HG02973 (cell line): Measurements from ENCODE around the gene LAYN.
A peak's percentile ranks its signal among the peaks of the same experiment; 100 is the strongest.

Experiments
- ATAC-seq: cut with Tn5 transposase; IDR thresholded peaks from one replicate; pipeline ENCODE4 v1.9.1; 2021; ENCODE audit warnings: moderate library complexity; ENCODE audit not compliant: unreplicated experiment

The LAYN gene

DNA sequence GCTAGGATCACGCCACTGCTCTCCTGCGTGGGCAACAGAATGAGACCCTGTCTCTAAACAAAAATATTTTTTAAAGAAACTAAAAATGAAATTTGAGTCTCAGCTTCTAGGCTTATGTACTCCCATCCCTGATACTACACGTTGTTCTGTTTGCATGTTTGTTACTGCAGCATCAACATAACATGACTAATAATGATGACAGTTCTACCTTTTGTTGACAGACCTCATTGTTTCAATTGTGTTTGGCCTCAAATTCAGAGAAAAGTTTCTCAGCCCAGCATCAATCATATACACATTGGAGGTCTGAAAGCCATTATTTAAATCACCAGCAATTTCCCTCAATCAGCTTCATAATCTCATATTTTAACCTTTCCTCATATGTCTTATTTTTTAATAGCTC is 20.8 kb downstream of the LAYN start:
- ATAC-seq: no peak

DNA sequence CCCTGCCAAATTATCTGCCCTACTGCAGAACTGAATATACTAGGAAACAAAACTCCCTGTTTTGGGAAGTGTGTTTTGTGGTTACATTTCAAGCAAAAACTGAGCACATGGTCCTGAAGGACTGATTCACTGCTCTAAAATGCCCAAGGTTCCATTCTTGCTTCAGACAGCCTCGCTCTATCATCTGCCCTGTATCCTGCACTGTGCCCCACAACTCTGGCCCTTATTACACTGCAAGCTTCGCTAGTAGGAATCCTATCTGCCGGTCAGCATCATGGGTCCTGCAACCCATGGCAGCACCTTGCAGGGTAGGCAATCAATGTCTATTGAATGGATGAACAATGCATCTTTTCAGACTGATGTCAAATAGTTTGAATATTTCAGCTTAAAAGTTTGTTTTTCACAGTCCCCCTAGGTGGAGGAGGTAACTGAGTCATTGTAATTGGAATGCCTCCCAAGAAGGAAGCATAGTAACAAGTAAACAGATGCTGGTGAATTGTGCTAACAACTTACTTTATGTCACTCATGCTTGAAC is 21.3 kb downstream of the LAYN start:
- ATAC-seq: no peak

DNA sequence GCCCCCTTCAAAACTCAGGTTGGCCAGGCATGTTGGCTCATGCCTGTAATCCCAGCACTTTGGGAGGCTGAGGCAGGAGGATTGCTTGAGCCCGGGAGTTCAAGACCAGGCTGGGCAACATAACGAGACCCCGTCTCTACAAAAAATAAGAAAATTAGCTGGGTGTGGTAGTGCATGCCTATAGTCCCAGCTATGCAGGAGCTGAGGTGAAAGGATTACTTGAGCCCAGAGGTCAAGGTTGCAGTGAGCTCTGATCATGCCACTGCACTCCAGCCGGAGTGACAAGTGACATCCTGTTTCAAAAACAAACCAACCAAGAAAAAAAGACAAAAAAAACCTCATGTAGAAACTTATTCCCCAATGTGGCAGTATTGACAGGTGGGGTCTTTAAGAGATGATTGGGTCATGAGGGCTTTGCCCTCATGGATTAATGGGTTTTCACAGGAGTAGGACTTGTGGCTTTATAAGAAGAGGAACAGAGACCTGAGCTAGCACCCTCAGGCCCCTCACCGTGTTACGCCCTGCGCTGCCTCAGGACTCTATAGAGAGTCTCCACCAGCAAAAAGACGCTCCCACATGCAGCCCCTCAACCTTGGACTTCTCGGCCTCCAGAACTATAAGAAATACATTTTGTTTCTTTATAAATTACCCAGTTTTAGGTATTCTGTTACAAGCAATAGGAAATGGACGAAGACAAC is 22.3 kb downstream of the LAYN start:
- no peak for ATAC-seq

DNA sequence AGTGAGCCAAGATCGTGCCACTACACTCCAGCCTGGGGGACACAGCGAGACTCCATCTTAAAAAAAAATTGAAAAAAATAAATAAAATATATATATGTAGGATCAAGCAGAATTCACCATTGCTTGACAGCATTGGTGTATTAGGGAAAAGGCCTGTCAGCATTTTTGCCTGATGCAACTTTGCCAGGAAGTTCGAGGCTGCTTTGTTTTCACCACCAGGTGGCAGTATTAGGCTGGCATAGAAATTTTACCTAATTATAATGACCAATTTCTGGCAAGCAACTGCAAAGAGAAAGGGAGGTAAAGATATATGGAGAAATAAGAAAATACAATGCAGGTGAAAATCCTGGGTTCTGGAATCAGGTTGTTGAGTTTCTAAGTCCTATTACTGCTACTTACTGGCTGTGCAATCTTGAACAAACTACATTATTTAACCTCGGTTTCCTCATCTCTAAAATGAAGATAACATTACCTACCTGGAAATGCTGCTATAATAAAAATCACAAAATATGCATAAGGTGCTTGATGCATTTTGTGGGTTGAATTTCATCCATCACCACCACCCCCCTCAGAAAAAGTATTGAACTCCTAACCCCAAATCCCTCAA is 24.7 kb downstream of the LAYN start:
- ATAC-seq: no peak

DNA sequence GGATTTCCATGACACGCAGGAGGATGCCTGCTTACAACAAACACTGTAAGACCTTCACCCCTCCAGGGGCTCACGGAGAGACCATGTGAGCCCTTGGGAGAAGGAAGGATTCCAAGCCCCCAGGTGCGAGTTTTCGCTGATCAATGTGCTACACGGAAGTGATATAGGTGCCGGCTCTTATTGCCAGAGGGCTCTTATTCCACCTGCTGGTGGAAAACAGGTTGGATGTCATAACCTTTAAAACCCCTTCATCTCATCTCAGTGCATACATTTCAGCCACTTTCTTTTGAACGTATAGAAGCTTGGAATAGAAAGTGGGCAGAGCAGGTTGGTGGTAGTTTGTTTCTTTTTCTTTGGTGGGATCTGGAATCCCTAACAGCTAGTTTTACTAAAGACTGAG is 25.8 kb downstream of the LAYN start:
- ATAC-seq: no peak

DNA sequence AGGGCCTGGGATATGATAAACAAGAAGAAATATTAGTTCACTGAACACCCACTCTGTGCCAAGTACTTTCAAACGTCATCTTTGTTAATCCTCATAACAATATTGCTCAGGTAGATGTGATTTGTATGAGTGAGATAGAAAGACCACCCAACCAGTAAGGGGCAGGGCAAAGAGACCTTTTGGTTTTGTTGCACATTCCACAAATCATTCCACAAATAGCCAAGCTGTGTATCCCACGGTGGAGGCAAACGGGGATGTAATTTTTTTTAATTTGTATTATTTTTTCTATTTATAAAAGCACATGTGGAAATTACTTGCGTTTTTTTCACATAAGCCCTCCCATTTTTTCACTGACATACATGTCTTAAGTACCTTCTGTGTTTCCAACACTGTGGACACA is 29.0 kb downstream of the LAYN start:
- ATAC-seq: no peak

DNA sequence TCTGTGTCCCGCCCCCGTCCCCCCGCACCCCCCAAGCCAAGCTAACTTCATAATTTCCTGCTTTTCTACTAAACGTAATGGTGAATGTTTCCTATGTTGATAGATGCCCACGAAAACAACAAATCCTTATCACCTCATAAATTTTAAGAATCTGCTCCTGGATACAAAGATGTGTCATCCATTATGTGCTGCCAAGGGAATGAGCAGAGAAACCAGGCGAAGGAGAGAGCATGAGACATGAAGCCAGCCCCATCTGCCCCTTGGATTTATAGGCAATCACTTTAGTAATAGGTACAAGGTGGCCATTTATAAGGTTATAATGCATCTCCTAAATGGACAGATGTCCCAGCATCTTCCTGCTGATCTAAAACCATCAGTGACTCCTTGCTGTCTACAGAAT is 30.3 kb downstream of the LAYN start:
- ATAC-seq: no peak

DNA sequence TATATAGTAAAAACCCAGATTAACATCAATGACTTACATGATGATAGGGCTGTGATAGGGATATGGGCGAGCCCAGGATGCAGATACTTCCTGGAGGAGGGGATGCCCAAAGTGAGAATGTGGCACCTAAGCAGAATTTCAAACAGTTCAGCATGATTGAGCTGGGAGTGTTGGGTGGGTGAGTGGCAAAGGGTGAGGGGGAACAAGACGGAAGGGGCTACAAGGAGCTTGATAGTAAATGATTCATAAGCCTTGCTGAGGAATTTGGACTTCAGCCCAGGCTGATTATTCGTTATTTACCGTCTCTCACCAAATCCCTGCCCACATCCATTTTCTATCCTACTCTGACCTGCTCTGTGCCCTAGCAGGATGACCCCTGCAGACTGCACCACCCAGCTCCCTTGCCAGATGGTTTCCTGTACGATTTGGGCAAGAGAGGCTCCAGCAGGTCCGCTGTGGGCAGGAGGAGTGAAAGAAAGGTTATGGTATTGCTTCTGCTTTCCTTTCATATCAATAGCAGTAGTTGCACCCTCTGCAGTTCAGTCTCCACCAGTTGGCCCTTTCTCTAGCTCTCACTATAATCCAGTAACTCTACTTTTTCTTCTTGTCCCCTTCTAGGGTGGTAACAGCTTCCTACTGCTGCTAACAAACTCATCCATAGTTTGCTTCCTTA is 31.4 kb downstream of the LAYN start:
- ATAC-seq: no peak

DNA sequence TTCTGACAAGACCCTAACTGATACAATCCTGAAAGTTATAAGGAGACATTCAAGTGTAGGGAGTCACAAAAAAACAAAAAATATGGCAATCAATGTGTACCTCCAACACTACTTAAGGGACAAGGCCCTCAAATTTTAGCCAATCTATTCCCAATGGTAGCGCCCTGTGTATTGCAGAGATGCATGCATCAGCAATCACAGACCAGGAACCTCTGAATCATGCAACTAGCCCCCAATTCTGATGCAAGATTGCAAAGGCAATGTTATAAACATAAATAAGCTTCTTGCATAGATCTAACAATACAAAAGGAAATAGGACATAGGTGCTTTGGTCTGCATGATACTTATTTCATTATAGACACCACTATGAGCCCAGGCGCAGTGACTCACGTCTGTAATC is 32.1 kb downstream of the LAYN start:
- ATAC-seq: no peak

DNA sequence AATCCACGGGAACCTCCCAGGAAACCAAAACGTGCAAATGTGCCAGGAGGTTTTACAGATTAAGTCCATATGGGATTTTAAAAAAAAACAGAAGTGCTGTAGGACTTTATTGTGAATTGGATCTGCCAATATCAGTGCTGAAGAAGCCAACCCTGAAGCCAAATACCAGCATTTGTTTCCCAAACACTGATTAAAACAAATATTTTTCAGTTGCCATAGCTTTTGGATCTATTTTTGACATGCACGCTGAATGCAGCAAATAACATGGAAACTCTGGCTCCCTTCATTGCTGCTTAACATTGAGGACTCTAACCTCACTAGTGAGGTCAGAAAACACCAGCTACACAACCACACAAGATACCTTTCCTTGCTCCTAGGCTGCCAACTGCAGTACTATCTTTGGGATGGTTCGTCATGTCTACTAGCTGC is 33.3 kb downstream of the LAYN start:
- ATAC-seq: no peak

DNA sequence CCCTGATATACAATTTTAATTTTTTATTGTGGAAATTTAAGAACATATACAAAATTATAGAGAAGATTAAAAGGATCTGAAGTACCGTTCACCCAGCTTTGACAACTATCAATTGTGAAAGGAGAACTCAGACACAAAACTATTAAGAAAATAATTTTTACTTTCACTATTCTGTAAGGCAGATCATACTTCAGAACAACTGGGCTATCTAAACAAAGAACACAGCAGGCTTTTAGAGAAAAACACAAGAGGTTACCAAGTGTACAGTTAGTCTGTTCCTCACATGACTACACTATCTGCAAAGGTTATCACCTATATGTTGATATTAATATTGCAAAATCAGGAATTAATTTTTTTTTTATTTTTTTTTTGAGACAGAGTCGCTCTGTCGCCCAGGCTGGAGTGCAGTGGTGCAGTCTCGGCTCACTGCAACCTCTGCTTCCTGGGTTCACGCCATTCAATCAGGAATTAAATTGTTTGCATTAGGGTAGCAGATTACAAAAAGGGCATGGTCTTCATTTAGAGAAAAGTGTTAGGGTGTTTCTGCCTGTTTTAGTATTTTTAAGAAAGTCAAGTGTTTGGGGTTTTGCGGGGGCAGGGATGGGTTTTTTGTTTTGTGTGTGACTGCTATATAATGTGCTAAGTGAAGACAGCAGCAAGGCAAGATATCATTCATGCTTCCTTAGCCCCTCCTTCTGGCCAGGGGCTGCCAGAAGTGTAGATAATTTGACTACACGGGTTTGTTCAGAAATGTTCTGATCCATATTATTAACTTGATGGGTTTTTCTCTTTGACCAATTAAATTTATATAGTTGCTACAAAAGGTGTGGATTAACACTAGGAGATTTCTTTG is 34.1 kb downstream of the LAYN start:
- ATAC-seq: no peak

DNA sequence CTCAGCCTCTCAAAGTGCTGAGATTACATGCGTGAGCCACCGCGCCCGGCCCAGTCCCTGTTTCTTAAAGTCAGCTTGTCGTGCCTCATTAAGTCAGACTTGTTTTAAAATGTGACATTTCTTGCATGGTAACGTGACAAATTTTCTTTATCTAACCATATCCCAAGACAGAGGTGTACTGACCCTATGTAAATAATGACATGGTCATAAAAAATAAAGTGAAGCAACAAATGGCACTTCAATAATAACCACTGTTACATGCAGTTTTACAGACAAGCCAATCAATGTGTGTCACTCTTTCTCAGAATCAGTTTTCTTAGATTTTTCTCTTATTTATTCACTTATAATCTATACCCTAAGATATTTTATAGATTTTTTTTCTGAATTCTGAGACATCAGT is 35.2 kb downstream of the LAYN start:
- ATAC-seq: no peak

DNA sequence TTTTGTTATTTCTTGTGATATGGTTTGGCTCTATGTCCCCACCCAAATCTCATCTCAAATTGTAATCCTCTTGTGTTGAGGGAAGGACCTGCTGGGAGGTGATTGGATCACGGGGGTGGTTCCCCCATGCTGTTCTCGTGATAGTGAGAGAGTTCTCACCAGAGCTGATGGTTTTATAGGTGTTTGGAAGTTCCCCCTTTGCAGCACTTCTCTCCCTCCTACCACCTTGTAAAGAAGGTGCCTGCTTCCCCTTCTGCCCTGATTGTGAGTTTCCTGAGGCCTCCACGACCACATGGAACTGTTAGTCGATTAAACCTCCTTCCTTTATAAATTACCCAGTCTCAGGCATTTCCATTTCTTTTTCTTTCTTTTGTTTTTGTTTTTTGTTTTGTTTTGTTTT is 37.3 kb downstream of the LAYN start:
- no peak for ATAC-seq

DNA sequence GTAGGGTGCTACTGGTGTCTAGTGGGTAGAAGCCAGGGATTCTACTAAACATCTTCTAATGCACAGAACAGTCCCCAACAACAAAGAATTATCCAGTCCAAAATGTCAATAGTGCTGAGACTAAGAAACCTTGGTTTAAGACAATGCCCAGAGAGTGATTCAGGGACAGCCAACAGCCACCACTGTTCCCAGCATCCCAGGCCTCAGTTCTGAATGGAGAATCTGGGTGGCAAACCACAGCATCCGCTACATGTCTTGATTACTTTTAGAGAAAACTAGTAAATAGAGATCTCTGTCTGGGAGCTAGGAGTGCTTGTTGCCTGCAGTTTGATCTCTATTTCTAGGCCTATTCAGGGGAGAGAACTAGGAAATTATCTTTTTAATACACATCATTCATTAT is 40.8 kb downstream of the LAYN start:
- ATAC-seq: no peak

DNA sequence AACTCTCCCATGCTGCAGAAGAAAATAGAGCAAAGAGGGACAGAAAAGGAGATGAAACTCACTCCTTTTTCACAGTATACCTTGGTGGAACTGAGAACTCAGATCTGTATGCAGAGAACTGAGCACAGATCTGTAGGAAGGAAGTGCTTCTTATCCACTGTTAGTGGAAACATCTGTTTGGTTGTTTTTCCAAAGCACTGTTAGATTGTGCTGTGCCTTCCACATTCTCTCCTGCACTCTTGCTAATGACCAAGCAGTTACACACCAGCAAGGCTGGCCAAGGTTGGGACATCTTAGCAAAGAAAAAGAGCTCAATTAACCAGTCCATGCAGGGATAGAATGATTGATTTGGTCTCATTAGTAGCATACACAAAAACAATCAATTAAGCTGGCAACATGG is 41.6 kb downstream of the LAYN start:
- no peak for ATAC-seq

DNA sequence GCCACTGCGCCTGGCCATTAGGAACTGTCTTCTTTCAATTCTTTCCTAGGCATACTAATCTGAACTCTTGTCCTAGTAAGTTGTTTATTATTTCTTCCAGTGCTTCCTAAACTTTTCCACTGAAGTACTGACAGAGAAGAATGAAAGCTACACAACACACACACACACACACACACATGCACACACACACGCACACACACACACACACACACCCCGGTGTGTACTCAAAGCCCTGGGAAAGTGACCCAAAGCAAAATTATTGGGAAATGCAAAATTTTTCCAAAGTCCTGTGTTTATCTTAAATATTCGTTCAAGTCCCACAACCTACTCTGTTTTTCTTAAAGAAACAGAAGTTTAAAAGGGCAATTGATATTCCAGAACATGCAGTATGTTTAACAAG is 42.4 kb downstream of the LAYN start:
- ATAC-seq: no peak

DNA sequence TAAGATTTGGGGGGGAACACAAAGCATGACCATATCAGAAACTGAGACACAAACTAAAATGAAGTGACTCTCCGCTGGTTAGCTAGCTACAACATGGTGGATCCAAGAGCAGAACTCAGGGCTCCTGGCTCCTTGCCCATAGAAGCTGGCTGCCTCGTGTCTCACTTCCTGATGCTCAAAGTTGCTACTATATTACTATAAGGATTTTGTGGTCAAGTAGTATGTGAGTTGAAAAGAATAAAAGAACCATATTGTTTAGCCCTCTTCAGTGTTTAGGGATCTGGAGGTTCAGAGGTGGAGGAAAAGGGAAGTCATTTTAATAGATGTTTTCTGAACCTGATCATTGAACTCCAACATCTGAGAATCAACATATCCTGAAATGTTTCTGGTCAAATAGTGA is 44.9 kb downstream of the LAYN start:
- ATAC-seq: no peak

DNA sequence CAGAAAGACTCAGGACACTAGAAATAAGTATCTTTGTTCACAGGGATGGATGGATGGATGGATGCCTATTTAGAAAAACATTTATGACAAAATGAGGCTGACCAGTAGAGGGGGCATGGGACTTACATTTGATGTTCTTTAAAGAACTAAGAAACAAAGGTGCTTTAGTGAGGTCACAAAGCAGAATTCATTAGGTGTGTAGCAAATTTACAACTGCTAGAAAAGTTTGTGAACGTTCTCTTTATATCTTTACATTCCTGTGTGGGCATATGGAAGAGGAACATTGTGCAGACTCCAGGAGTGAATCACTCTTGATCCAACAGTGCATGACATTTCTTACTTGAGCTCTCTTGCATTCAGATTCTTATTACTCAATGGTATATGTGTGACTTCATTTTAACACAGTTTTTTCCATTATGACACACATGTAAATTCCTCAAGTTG is 45.9 kb downstream of the LAYN start:
- peak; percentile 57 for ATAC-seq

DNA sequence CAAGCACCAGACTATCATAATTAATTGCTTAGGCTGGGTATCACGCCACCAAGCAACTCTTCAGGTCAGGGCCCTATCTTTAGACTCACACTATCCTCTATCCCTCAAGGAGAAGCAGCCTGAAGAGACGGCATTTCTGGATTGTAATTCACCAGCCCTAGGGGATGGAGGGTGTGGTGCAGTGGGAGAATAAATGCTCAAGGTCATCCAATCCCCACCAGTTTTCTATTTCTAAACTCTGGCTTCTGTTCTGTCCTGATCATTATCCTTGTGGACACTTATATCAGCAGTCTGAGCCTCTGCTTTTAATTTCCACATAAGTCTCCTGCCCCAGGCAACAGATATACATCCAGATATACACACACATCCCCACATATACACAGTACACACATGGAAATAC is 48.6 kb downstream of the LAYN start:
- ATAC-seq: no peak

DNA sequence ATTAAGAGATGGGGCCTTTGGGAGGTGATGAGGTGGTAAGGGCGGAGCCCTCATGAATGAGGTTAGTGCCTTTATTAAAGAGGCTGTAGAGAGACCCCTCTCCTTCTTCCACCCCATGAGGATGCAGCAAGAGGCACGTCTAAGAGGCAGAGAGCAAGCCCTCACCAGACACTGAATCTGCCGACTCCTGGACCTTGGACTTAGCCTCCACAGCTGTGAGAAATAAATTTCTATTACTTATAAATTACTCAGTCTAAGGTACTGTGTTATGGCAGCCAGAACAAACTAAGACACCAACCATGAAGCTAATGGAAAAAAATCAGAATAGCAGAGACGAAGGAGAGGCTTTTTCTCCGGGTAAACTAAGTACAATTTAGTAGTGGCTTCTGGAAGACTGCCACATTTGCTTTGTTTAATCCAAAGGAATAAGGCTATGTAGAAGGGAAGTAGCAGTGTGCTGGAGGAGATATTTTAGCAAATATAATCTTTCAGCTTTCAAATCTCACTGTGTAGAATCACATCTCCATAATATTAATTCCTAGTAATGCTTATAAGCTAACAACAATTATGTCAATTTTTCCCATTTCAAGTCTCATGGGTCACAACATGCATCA is 49.5 kb downstream of the LAYN start:
- ATAC-seq: no peak
